ENCODE measurements around the gene SPG11. TPM values are rescaled to one million over a fixed set of nuclear protein-coding genes. Genes with fewer than 3 reads are reported as not detected.

SPG11 gene, protein sequence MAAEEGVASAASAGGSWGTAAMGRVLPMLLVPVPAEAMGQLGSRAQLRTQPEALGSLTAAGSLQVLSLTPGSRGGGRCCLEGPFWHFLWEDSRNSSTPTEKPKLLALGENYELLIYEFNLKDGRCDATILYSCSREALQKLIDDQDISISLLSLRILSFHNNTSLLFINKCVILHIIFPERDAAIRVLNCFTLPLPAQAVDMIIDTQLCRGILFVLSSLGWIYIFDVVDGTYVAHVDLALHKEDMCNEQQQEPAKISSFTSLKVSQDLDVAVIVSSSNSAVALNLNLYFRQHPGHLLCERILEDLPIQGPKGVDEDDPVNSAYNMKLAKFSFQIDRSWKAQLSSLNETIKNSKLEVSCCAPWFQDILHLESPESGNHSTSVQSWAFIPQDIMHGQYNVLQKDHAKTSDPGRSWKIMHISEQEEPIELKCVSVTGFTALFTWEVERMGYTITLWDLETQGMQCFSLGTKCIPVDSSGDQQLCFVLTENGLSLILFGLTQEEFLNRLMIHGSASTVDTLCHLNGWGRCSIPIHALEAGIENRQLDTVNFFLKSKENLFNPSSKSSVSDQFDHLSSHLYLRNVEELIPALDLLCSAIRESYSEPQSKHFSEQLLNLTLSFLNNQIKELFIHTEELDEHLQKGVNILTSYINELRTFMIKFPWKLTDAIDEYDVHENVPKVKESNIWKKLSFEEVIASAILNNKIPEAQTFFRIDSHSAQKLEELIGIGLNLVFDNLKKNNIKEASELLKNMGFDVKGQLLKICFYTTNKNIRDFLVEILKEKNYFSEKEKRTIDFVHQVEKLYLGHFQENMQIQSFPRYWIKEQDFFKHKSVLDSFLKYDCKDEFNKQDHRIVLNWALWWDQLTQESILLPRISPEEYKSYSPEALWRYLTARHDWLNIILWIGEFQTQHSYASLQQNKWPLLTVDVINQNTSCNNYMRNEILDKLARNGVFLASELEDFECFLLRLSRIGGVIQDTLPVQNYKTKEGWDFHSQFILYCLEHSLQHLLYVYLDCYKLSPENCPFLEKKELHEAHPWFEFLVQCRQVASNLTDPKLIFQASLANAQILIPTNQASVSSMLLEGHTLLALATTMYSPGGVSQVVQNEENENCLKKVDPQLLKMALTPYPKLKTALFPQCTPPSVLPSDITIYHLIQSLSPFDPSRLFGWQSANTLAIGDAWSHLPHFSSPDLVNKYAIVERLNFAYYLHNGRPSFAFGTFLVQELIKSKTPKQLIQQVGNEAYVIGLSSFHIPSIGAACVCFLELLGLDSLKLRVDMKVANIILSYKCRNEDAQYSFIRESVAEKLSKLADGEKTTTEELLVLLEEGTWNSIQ (N-terminal part only)
- total RNA-seq = 97.6 TPM
- long read RNA-seq, full-length matches to known transcripts = 1 of 19 reads
- long read RNA-seq, partial matches to known transcripts = 9 of 19 reads
- long read RNA-seq, other reads (novel, unspliced or antisense) = 9 of 19 reads

DNA sequence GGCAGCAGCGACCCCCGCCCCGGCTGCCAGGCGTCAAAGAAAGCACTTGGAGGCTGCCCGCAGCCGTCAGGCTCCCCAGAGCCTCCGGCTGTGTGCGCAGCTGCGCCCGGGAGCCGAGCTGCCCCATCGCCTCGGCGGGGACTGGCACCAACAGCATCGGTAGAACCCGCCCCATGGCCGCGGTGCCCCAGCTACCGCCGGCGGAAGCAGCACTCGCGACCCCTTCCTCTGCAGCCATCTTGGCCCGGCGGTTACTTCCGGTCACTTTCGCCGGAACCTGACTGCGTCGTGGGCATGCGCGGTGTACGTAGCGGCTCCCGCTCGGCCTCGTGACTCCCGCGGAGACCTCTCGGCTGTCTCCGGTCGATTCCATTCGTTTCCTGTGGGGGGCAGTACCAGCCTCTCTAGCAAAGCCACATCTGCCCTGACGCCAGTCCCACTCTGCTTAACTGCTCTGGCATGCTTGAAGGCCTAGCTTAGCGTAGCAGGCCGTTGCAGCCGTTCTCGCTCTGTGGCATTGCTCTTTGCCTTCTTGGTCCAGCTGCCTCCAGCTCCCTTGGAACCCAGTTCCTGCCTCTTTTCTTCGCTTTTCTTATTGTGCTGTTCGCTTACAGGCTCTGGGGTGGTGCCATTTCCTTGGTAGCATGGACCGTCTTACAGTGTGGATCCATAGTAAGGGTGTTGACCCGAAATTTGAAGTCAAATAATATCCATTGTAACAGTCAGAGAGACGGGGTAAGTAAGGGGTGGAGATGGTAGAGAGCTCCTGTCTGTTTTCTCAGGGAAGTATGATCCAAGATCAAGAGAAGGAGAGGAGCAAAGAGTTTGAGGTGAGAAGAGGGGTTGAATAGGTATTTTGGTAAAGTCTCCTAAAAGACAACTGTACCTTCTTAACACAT is at the start of gene SPG11:
SPG11 (minus strand) TSS at position 253 of the 899 bp plus-strand sequence; CDS start at position 238, 15 bp downstream.
- Histone ChIP-seq H3K4me1 (peaks cover 24% of the 10 kb centered on the region), H3K4me3 (peak within 1 kb of the TSS; percentile 91), H3K36me3 (peaks cover 12% of the 10 kb centered on the region), H3K27ac (peak within 1 kb of the TSS; percentile 99), H3K9me3 (no peaks in the 10 kb centered on the region), H3K27me3 (no peaks in the 10 kb centered on the region)
- peak; percentile 98 for ATAC-seq
- intact Hi-C loops (cut with DNase I) = loop anchor here (10.0 kb wide), 1 partner anchor 51 kb away; the partner anchor contains the start of genes B2M and PATL2
- TF ChIP-seq, protein P1, sequence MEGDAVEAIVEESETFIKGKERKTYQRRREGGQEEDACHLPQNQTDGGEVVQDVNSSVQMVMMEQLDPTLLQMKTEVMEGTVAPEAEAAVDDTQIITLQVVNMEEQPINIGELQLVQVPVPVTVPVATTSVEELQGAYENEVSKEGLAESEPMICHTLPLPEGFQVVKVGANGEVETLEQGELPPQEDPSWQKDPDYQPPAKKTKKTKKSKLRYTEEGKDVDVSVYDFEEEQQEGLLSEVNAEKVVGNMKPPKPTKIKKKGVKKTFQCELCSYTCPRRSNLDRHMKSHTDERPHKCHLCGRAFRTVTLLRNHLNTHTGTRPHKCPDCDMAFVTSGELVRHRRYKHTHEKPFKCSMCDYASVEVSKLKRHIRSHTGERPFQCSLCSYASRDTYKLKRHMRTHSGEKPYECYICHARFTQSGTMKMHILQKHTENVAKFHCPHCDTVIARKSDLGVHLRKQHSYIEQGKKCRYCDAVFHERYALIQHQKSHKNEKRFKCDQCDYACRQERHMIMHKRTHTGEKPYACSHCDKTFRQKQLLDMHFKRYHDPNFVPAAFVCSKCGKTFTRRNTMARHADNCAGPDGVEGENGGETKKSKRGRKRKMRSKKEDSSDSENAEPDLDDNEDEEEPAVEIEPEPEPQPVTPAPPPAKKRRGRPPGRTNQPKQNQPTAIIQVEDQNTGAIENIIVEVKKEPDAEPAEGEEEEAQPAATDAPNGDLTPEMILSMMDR (IDR thresholded peaks at IDR 0.05) = peak; percentile 93
- peak; percentile 99 for DNase-seq

DNA sequence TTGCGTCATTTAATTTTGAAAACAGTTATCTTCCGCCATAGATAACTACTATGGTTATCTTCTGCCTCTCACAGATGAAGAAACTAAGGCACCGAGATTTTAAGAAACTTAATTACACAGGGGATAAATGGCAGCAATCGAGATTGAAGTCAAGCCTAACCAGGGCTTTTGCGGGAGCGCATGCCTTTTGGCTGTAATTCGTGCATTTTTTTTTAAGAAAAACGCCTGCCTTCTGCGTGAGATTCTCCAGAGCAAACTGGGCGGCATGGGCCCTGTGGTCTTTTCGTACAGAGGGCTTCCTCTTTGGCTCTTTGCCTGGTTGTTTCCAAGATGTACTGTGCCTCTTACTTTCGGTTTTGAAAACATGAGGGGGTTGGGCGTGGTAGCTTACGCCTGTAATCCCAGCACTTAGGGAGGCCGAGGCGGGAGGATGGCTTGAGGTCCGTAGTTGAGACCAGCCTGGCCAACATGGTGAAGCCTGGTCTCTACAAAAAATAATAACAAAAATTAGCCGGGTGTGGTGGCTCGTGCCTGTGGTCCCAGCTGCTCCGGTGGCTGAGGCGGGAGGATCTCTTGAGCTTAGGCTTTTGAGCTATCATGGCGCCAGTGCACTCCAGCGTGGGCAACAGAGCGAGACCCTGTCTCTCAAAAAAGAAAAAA is 49.0 kb upstream of the SPG11 start:
- TF ChIP-seq, protein P1 (IDR thresholded peaks at IDR 0.05) = no peak
- intact Hi-C loops (cut with DNase I) = loop anchor here (10.0 kb wide), 1 partner anchor 48 kb away; the partner anchor contains the start of gene SPG11
- H3K4me3 ChIP-seq = peak overlapping the region; percentile 96
- no peaks in the 10 kb centered on the region for H3K9me3 ChIP-seq
- H3K27ac ChIP-seq = peak overlapping the region; percentile 100
- peak; percentile 66 for ATAC-seq
- peaks cover 44% of the 10 kb centered on the region for H3K36me3 ChIP-seq
- H3K27me3 ChIP-seq = no peaks in the 10 kb centered on the region
- DNase-seq = peak; percentile 71
- peaks cover 47% of the 10 kb centered on the region for H3K4me1 ChIP-seq

DNA sequence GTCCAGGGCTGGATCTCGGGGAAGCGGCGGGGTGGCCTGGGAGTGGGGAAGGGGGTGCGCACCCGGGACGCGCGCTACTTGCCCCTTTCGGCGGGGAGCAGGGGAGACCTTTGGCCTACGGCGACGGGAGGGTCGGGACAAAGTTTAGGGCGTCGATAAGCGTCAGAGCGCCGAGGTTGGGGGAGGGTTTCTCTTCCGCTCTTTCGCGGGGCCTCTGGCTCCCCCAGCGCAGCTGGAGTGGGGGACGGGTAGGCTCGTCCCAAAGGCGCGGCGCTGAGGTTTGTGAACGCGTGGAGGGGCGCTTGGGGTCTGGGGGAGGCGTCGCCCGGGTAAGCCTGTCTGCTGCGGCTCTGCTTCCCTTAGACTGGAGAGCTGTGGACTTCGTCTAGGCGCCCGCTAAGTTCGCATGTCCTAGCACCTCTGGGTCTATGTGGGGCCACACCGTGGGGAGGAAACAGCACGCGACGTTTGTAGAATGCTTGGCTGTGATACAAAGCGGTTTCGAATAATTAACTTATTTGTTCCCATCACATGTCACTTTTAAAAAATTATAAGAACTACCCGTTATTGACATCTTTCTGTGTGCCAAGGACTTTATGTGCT is 48.4 kb upstream of the SPG11 start:
- peak; percentile 82 for DNase-seq
- intact Hi-C loops (cut with DNase I) = loop anchor here (10.0 kb wide), 1 partner anchor 47 kb away; the partner anchor contains the start of gene SPG11
- peaks cover 38% of the 10 kb centered on the region for H3K36me3 ChIP-seq
- H3K9me3 ChIP-seq = no peaks in the 10 kb centered on the region
- peak overlapping the region; percentile 96 for H3K4me3 ChIP-seq
- H3K27ac ChIP-seq = peak overlapping the region; percentile 100
- peaks cover 46% of the 10 kb centered on the region for H3K4me1 ChIP-seq
- ATAC-seq = peak; percentile 57
- H3K27me3 ChIP-seq = no peaks in the 10 kb centered on the region
- TF ChIP-seq, protein P1 (IDR thresholded peaks at IDR 0.05) = no peak

DNA sequence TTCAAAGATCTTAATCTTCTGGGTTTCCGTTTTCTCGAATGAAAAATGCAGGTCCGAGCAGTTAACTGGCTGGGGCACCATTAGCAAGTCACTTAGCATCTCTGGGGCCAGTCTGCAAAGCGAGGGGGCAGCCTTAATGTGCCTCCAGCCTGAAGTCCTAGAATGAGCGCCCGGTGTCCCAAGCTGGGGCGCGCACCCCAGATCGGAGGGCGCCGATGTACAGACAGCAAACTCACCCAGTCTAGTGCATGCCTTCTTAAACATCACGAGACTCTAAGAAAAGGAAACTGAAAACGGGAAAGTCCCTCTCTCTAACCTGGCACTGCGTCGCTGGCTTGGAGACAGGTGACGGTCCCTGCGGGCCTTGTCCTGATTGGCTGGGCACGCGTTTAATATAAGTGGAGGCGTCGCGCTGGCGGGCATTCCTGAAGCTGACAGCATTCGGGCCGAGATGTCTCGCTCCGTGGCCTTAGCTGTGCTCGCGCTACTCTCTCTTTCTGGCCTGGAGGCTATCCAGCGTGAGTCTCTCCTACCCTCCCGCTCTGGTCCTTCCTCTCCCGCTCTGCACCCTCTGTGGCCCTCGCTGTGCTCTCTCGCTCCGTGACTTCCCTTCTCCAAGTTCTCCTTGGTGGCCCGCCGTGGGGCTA is 47.8 kb upstream of the SPG11 start, which contains the start of the genes B2M and PATL2:
B2M (plus strand) TSS at position 422 of the 647 bp plus-strand sequence; CDS start at position 452, 30 bp downstream.
PATL2 (minus strand) TSS at position 228 of the 647 bp plus-strand sequence. CDS start 34,833 bp downstream, outside the sequence.
- Histone ChIP-seq H3K27ac (peak within 1 kb of the TSS; percentile 100), H3K27me3 (no peaks in the 10 kb centered on the region), H3K4me3 (peak within 1 kb of the TSS; percentile 96), H3K4me1 (peaks cover 40% of the 10 kb centered on the region), H3K9me3 (no peaks in the 10 kb centered on the region), H3K36me3 (peaks cover 32% of the 10 kb centered on the region)
- ATAC-seq (peak; percentile 93), DNase-seq (peak; percentile 97)
- TF ChIP-seq, protein P1 (IDR thresholded peaks at IDR 0.05) = no peak
- intact Hi-C loops (cut with DNase I) = loop anchor here (10.0 kb wide), 1 partner anchor 46 kb away; the partner anchor contains the start of gene SPG11

Measured in upper lobe of right lung (tissue), 1 donor.